ENCODE data around the gene CLTA. TPM values are rescaled to one million over a fixed set of nuclear protein-coding genes. Genes with fewer than 3 reads are reported as not detected.

The CLTA gene
- total RNA-seq, 2 experiments from 2014 or later, result 139 to 144 TPM

DNA sequence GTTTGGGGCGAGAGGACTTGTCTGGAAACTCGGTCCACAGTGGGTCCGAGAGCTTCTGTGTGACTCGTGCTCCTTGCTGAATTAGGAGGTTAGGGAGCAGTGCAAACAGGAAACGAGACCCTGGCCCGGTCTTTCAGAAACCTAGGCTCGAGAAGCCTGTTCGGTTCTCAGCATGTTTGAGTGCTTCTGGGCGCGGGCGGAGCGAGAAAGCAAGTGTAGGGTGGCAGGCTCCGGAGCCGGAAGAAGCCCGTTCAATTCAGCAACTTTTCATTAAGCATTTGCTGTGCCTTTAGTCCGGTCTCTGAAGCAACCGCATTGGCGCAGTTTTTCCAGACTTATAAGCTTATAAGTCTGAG lies 547 bp downstream of the CLTA start:
- ChIA-PET POLR2A (interaction anchor here (0.5 to 2.1 kb wide), 15 partner anchors 10 to 1990 kb away, joined by 3 to 7 read pairs (median 4); partner anchors contain the start of genes GLIPR2, GNE and RNF38), CTCF (interaction anchor here (0.6 to 4.4 kb wide), 14 partner anchors 10 to 537 kb away, joined by 3 to 45 read pairs (median 5); partner anchors contain the start of genes CCIN and GNE)
- DNase-seq, result peak; percentile 62
- H3K4me1 Mint-ChIP-seq (ENCODE audit: low read depth), result peaks cover 45% of the 10 kb centered on the region
- H3K27ac Mint-ChIP-seq, result peak overlapping the region; percentile 86
- no peaks in the 10 kb centered on the region for H3K9me3 Mint-ChIP-seq
- peak overlapping the region; percentile 94 for H3K4me3 Mint-ChIP-seq
- H3K36me3 Mint-ChIP-seq, result peaks cover 23% of the 10 kb centered on the region
- no peaks in the 10 kb centered on the region for H3K27me3 Mint-ChIP-seq
- intact Hi-C loops (cut with micrococcal nuclease), result loop anchor here (2.0 to 5.0 kb wide), 4 partner anchors 18 to 381 kb away; partner anchors contain the start of genes GNE and MELK

DNA sequence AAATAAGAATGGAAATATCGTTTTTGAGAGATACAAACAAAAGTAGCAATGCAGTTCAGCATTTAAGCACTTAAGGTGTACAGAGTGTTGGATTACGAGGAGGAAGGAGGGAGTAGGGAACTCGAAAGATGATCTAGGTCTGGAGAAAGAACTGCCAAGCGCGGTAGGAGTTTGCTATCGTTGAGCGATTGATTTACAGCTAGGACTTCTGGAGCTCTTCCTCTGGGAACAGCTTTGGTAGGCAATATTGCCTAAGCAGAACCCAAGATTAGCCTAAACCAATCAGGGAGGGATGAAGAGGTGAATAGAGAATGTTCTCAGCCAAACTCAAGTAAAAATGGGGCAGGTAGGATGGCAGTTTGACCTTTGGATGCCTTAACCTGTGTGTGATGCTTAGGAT lies 965 bp downstream of the CLTA start:
- Mint-ChIP-seq H3K4me3 (peak overlapping the region; percentile 94), H3K36me3 (peaks cover 23% of the 10 kb centered on the region), H3K27ac (peak overlapping the region; percentile 86), H3K27me3 (no peaks in the 10 kb centered on the region), H3K9me3 (no peaks in the 10 kb centered on the region), H3K4me1 (ENCODE audit: low read depth) (peaks cover 45% of the 10 kb centered on the region)
- intact Hi-C loops (cut with micrococcal nuclease), result loop anchor here (2.0 to 5.0 kb wide), 4 partner anchors 17 to 381 kb away; partner anchors contain the start of genes GNE and MELK
- CTCF ChIA-PET, result interaction anchor here (0.6 to 4.4 kb wide), 7 partner anchors 14 to 182 kb away, joined by 3 to 45 read pairs (median 9); partner anchors contain the start of gene GNE
- no peak for DNase-seq
- POLR2A ChIA-PET, result interaction anchor here (0.9 to 2.1 kb wide), 6 partner anchors 16 to 154 kb away, joined by 3 to 7 read pairs (median 6); partner anchors contain the start of gene GNE

DNA sequence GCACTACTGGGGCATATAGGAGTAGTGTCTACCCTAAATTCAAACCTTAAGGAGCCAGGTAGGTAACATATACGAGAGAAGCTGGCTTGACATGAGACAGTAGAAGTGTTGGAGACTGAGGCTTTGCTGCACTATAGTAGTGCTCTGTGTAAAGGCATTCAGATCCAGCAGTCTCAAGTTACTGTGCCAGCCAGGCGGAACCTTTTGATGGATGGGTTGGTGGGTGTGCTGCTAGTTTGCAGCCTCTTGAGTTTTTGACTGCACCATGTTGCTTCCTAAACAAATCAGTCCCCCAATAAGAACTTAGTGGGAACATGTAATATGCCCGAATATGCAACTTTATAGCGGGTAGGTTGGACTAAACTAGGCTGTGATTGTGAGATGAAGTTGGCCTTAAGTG lies 1.5 kb downstream of the CLTA start:
- no peaks in the 10 kb centered on the region for H3K9me3 Mint-ChIP-seq
- ChIA-PET POLR2A (interaction anchor here (2.1 kb wide), 1 partner anchor 53 kb away, joined by 7 read pairs; no protein-coding TSS in a partner anchor), CTCF (interaction anchor here (2.1 to 4.4 kb wide), 3 partner anchors 15 to 137 kb away, joined by 9 to 45 read pairs (median 37); no protein-coding TSS in a partner anchor)
- DNase-seq, result no peak
- no peaks in the 10 kb centered on the region for H3K27me3 Mint-ChIP-seq
- no peak overlapping the region for H3K27ac Mint-ChIP-seq
- peak overlapping the region; percentile 94 for H3K4me3 Mint-ChIP-seq
- intact Hi-C loops (cut with micrococcal nuclease), result loop anchor here (5.0 kb wide), 1 partner anchor 380 kb away; the partner anchor contains the start of gene MELK
- peaks cover 45% of the 10 kb centered on the region for H3K4me1 Mint-ChIP-seq (ENCODE audit: low read depth)
- peaks cover 23% of the 10 kb centered on the region for H3K36me3 Mint-ChIP-seq

DNA sequence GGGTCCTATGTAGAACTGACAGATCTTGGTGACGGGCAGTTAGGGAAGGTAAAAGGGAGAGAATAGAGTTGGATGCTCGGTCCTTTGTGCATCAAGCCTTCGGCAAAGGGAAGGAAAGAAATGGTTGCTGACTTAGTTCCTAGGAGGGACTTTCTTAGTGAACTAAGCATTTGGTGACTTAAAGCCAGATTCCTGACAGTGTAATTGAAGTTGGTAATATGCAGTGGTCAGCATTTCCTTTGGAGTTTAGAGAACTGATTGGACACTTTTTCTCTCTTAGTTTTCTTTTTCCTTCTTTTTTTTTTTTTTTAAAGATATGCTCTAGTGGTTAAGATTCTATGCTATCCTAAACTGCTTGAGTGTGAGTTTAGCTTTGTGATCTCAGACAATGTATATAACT lies 2.3 kb downstream of the CLTA start:
- no peaks in the 10 kb centered on the region for H3K9me3 Mint-ChIP-seq
- ChIA-PET CTCF (interaction anchor here (1.1 kb wide), 1 partner anchor 90 kb away, joined by 4 read pairs; no protein-coding TSS in a partner anchor), POLR2A (interaction anchor here (0.7 kb wide), 1 partner anchor 15 kb away, joined by 3 read pairs; no protein-coding TSS in a partner anchor)
- H3K27ac Mint-ChIP-seq, result peak overlapping the region; percentile 20
- H3K27me3 Mint-ChIP-seq, result no peaks in the 10 kb centered on the region
- H3K36me3 Mint-ChIP-seq, result peaks cover 28% of the 10 kb centered on the region
- H3K4me1 Mint-ChIP-seq (ENCODE audit: low read depth), result peaks cover 45% of the 10 kb centered on the region
- intact Hi-C loops (cut with micrococcal nuclease), result loop anchor here (5.0 kb wide), 1 partner anchor 379 kb away; the partner anchor contains the start of gene MELK
- no peak for DNase-seq
- H3K4me3 Mint-ChIP-seq, result peak overlapping the region; percentile 94

DNA sequence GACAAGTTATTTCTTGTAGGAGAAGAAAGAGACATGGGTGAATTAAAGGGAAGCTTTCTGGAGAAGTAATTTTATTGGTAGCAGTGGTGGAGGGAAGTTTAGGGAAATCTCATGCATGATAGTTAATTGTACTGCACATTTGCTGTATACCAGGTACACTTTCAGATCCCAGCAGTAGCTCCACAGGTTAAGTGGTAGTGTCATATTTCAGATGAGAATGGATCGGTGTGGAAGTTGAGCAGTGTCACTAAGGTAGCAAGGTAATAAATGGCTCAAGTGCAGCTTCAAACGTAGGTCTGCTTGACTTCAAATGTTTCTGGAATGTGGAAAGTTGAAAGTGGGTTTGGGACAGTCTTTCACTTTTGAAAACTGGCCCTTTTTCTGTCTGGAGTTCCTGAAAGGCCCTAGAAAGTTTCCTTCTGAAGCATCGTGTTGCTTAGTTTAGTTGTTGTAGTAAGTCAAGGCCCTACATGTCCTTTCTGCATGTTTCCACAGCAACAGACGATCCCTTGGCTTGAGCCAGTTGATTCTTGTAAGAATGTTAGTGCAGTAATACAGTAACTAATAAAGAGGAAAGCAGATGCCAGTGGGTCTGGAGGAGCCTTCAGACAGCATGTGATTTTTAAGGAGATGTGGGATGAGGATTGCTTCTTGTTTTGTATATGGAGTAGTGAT lies 3.7 kb downstream of the CLTA start:
- Mint-ChIP-seq H3K36me3 (peaks cover 32% of the 10 kb centered on the region), H3K27ac (peak overlapping the region; percentile 40), H3K9me3 (no peaks in the 10 kb centered on the region), H3K4me1 (ENCODE audit: low read depth) (peaks cover 45% of the 10 kb centered on the region), H3K27me3 (no peaks in the 10 kb centered on the region), H3K4me3 (no peak overlapping the region)
- intact Hi-C loops (cut with micrococcal nuclease), result loop anchor here (5.0 kb wide), 1 partner anchor 378 kb away; the partner anchor contains the start of gene MELK
- CTCF ChIA-PET, result interaction anchor here (0.6 to 1.1 kb wide), 2 partner anchors 91 to 361 kb away, joined by 3 to 4 read pairs; no protein-coding TSS in a partner anchor
- POLR2A ChIA-PET, result no interaction called here
- no peak for DNase-seq

DNA sequence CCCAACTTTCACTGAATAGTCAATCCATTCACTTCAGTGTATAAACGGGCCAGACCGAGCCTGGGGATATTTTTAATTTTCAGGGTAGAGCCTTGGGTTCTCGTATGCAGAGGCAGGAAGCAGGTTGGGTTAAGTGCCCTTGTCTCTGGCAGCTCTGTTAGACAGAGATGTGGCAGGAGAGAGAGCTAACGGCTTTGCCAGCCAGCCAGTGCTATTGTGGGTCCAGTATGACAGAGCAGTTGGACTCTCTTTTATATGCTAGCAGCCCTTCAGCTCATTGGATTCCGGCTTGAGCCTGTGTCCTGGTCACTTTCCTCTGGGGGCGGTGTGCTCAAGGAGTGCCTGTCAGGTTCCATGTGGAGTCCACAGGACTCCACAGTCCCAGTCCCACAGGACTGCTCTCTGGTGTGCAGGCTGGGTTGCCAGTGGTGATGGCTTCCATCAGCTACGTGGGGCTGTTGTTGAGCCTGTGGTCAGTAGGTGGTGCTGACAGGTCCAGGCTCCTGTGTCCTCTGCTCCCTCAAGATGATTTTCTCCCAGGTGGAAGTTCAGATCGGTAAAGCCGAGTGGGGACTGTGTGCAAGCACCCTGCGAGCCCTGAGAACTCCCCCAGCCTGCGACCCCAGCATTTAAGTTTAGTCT lies 14.3 kb downstream of the CLTA start:
- H3K9me3 Mint-ChIP-seq, result no peaks in the 10 kb centered on the region
- CTCF ChIA-PET, result interaction anchor here (0.7 kb wide), 1 partner anchor 15 kb away, joined by 3 read pairs; no protein-coding TSS in a partner anchor
- peaks cover 68% of the 10 kb centered on the region for H3K36me3 Mint-ChIP-seq
- no peak overlapping the region for H3K4me3 Mint-ChIP-seq
- no peaks in the 10 kb centered on the region for H3K27me3 Mint-ChIP-seq
- no peak for DNase-seq
- intact Hi-C loops (cut with micrococcal nuclease), result no loop called here
- POLR2A ChIA-PET, result interaction anchor here (1.4 kb wide), 1 partner anchor 14 kb away, joined by 4 read pairs; the partner anchor contains the start of gene CLTA
- peaks cover 48% of the 10 kb centered on the region for H3K4me1 Mint-ChIP-seq (ENCODE audit: low read depth)
- H3K27ac Mint-ChIP-seq, result no peak overlapping the region

DNA sequence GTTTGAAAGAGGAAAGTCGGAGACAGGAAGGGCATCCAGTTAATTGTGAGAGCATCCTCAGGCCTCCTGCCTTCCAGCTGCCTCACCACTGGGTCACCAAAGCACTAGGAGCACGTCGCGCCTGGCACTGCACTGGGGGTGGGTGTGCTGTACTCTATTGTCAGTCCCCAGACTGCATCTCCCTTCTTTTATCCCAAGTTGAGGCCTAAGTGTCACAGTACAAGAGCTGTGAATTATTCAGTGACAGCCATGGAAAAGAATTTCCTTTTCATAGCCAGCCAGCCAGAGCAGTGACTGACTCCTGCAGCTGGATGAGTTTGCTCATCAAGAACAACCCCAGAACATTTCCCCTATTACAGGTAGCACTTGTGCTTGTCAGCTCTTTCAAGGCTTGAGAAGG lies 16.3 kb downstream of the CLTA start:
- no peak overlapping the region for H3K4me3 Mint-ChIP-seq
- peaks cover 68% of the 10 kb centered on the region for H3K36me3 Mint-ChIP-seq
- H3K9me3 Mint-ChIP-seq, result no peaks in the 10 kb centered on the region
- intact Hi-C loops (cut with micrococcal nuclease), result no loop called here
- ChIA-PET POLR2A (interaction anchor here (0.9 to 1.6 kb wide), 3 partner anchors 11 to 51 kb away, joined by 3 to 7 read pairs (median 4); partner anchors contain the start of genes CLTA and GNE), CTCF (interaction anchor here (1.3 to 1.9 kb wide), 3 partner anchors 16 to 122 kb away, joined by 4 to 9 read pairs (median 7); partner anchors contain the start of gene CLTA)
- no peak for DNase-seq
- H3K27me3 Mint-ChIP-seq, result no peaks in the 10 kb centered on the region
- H3K27ac Mint-ChIP-seq, result peak overlapping the region; percentile 94
- H3K4me1 Mint-ChIP-seq (ENCODE audit: low read depth), result peaks cover 57% of the 10 kb centered on the region

DNA sequence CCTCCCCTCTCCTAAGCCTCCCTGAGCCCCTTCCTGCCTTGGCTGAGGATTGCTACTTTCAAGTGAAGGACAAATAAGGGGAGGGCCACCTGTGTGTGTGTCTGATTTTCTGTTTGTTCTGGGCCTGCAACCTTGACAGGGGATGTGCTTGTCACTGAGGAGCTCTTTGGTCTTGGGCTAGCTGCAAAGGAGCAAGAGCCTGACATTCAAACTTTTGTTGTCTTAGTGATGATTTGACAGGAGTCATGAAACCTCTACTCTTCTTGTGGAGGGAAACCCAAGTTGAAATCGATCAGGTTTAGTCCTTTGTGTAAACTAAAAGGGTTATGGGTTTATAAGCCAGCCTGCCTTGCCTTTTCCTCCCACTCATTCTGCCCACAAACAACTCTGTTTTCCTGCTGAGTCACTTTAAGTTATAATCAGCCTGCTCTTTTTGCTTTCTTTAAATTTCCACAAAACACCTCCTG lies 16.9 kb downstream of the CLTA start:
- POLR2A ChIA-PET, result interaction anchor here (0.6 to 1.6 kb wide), 3 partner anchors 14 to 50 kb away, joined by 3 to 7 read pairs (median 4); partner anchors contain the start of genes CLTA and GNE
- Mint-ChIP-seq H3K27ac (peak overlapping the region; percentile 94), H3K4me3 (peak overlapping the region; percentile 3), H3K9me3 (no peaks in the 10 kb centered on the region), H3K36me3 (peaks cover 65% of the 10 kb centered on the region), H3K4me1 (ENCODE audit: low read depth) (peaks cover 57% of the 10 kb centered on the region), H3K27me3 (no peaks in the 10 kb centered on the region)
- DNase-seq, result no peak
- intact Hi-C loops (cut with micrococcal nuclease), result loop anchor here (2.0 kb wide), 1 partner anchor 17 kb away; the partner anchor contains the start of gene CLTA
- CTCF ChIA-PET, result interaction anchor here (1.3 to 1.9 kb wide), 3 partner anchors 16 to 121 kb away, joined by 4 to 9 read pairs (median 7); partner anchors contain the start of gene CLTA

DNA sequence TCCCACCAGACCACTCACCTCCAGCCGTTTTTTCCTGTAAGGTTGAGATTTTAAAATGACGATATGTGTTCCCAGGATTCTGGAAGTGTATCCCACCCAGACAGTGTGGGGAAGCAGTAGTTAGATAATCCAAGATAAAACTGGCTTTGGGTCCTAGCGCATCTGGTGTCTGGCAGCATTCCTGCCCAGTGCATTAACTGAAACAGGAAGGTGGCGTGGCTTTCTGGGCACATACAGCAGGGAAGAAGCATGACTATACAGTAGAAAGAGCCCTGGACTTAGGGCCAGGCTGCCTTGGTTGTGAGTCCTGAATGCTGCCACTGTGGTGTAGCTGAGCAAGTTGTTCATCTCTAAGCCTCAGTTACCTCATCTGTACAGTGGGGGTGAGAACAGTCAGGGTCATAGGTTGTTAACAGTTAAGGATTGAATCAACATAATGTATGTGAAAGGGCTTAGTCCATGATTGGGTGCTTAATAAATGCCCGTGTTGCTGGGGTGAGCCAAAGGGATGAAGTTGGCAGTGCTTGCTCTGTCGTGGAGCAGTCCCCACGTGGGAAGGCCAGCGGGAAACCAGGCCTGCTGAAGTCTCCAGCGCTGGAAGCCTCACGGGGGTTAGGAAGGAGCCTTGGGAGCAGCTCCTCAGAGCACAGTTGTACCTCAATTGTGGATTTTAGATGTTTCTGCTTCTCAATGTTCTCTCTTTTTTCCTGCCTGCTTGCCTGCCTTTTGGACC lies 18.0 kb downstream of the CLTA start:
- Mint-ChIP-seq H3K9me3 (no peaks in the 10 kb centered on the region), H3K36me3 (peaks cover 61% of the 10 kb centered on the region), H3K27me3 (no peaks in the 10 kb centered on the region), H3K27ac (peak overlapping the region; percentile 94), H3K4me3 (no peak overlapping the region), H3K4me1 (ENCODE audit: low read depth) (peaks cover 60% of the 10 kb centered on the region)
- DNase-seq, result no peak
- POLR2A ChIA-PET, result no interaction called here
- intact Hi-C loops (cut with micrococcal nuclease), result loop anchor here (2.0 kb wide), 1 partner anchor 18 kb away; the partner anchor contains the start of gene CLTA
- CTCF ChIA-PET, result interaction anchor here (1.0 to 3.4 kb wide), 4 partner anchors 17 to 121 kb away, joined by 3 to 13 read pairs (median 6); partner anchors contain the start of gene CLTA

DNA sequence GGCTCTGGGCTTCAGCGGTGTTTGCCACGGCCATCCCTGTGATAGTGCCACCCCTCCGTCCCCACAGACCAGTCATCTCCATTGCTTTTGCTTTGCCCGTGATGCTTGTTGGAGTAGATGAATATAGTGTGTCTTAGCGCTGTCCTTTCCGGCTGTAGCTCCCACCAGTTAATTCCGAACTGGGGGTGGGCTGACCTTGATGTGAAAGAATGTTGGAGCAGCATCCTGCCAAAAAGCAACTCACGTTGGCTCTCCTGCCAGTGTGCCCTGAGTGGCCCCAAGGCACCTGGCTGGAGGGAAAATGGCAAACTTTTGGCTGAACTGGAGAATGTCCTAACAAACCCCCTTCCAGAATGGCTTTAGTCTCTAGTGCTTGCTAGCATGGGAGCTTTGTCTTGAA lies 20.0 kb downstream of the CLTA start:
- ChIA-PET CTCF (interaction anchor here (3.4 kb wide), 1 partner anchor 21 kb away, joined by 13 read pairs; the partner anchor contains the start of gene CLTA), POLR2A (no interaction called here)
- DNase-seq, result no peak
- no peaks in the 10 kb centered on the region for H3K9me3 Mint-ChIP-seq
- H3K4me1 Mint-ChIP-seq (ENCODE audit: low read depth), result peaks cover 63% of the 10 kb centered on the region
- intact Hi-C loops (cut with micrococcal nuclease), result no loop called here
- no peaks in the 10 kb centered on the region for H3K27me3 Mint-ChIP-seq
- H3K36me3 Mint-ChIP-seq, result peaks cover 55% of the 10 kb centered on the region
- H3K27ac Mint-ChIP-seq, result no peak overlapping the region
- no peak overlapping the region for H3K4me3 Mint-ChIP-seq

DNA sequence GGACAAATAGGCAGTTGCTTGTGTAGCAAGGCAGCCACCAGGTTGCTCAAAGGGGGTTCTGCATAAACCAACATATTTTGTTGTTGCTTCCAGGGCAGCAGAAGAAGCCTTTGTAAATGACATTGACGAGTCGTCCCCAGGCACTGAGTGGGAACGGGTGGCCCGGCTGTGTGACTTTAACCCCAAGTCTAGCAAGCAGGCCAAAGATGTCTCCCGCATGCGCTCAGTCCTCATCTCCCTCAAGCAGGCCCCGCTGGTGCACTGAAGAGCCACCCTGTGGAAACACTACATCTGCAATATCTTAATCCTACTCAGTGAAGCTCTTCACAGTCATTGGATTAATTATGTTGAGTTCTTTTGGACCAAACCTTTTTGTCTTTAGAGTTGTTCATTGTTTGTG lies 20.8 kb downstream of the CLTA start:
- no peak overlapping the region for H3K4me3 Mint-ChIP-seq
- H3K4me1 Mint-ChIP-seq (ENCODE audit: low read depth), result peaks cover 60% of the 10 kb centered on the region
- POLR2A ChIA-PET, result no interaction called here
- CTCF ChIA-PET, result interaction anchor here (0.9 to 3.4 kb wide), 3 partner anchors 22 to 118 kb away, joined by 3 to 13 read pairs (median 4); partner anchors contain the start of gene CLTA
- no peaks in the 10 kb centered on the region for H3K27me3 Mint-ChIP-seq
- intact Hi-C loops (cut with micrococcal nuclease), result no loop called here
- peaks cover 54% of the 10 kb centered on the region for H3K36me3 Mint-ChIP-seq
- no peaks in the 10 kb centered on the region for H3K9me3 Mint-ChIP-seq
- DNase-seq, result no peak
- no peak overlapping the region for H3K27ac Mint-ChIP-seq

Measured in activated CD4-positive, alpha-beta memory T cell treated with anti-CD3 and anti-CD28 coated beads for 36 hours (primary cell).